ENCODE data around the gene PLCG2.

PLCG2 gene

GRCh38 chr16:81823111-81823510 lies 44.0 kb downstream of the PLCG2 start:
- H3K4me3 ChIP-seq (ENCODE audit: low read depth in 1 of 2, low read length in 1 of 2): peak overlapping the region; percentile 53 to 54
- peak overlapping the region; percentile 98 for H3K27ac ChIP-seq
- TF ChIP-seq CTCF (IDR thresholded peaks at IDR 0.05): peak; percentile 9
- peaks cover 93 to 99% of the 10 kb centered on the region in 2 experiments for H3K4me1 ChIP-seq (ENCODE audit: control insufficient read depth in 1 of 2, insufficient read depth in 1 of 2, low read depth in 1 of 2, low read length in 1 of 2)
- no peaks in the 10 kb centered on the region for H3K9me3 ChIP-seq
- no peaks in the 10 kb centered on the region for H3K27me3 ChIP-seq
- H3K36me3 ChIP-seq: peaks cover 4% of the 10 kb centered on the region

GRCh38 chr16:81823734-81824133 lies 44.6 kb downstream of the PLCG2 start:
- no peak for TF ChIP-seq CTCF (IDR thresholded peaks at IDR 0.05)
- no peaks in the 10 kb centered on the region for H3K9me3 ChIP-seq
- no peaks in the 10 kb centered on the region for H3K27me3 ChIP-seq
- H3K36me3 ChIP-seq: peaks cover 4% of the 10 kb centered on the region
- H3K4me3 ChIP-seq (ENCODE audit: low read depth in 1 of 2, low read length in 1 of 2): peak overlapping the region; percentile 53 to 54
- H3K27ac ChIP-seq: peak overlapping the region; percentile 98
- peaks cover 92 to 99% of the 10 kb centered on the region in 2 experiments for H3K4me1 ChIP-seq (ENCODE audit: control insufficient read depth in 1 of 2, insufficient read depth in 1 of 2, low read depth in 1 of 2, low read length in 1 of 2)

- H3K27ac ChIP-seq: peak overlapping the region; percentile 98
- no peaks in the 10 kb centered on the region for H3K27me3 ChIP-seq
- no peak for TF ChIP-seq CTCF (IDR thresholded peaks at IDR 0.05)
- H3K36me3 ChIP-seq: peaks cover 4% of the 10 kb centered on the region
- no peaks in the 10 kb centered on the region for H3K9me3 ChIP-seq
- H3K4me3 ChIP-seq (ENCODE audit: low read depth in 1 of 2, low read length in 1 of 2): no peak overlapping the region
- peaks cover 93 to 99% of the 10 kb centered on the region in 2 experiments for H3K4me1 ChIP-seq (ENCODE audit: control insufficient read depth in 1 of 2, insufficient read depth in 1 of 2, low read depth in 1 of 2, low read length in 1 of 2)
Measured at GRCh38 chr16:81826523-81826922, 47.4 kb downstream of the PLCG2 start.

GRCh38 chr16:81830845-81831540 lies 51.9 kb downstream of the PLCG2 start:
- Histone ChIP-seq H3K4me3 (ENCODE audit: low read depth in 1 of 2, low read length in 1 of 2) (peak overlapping the region; percentile 47 to 63), H3K9me3 (no peaks in the 10 kb centered on the region), H3K27ac (peak overlapping the region; percentile 98), H3K27me3 (no peaks in the 10 kb centered on the region), H3K4me1 (ENCODE audit: control insufficient read depth in 1 of 2, insufficient read depth in 1 of 2, low read depth in 1 of 2, low read length in 1 of 2) (peaks cover 96 to 99% of the 10 kb centered on the region in 2 experiments), H3K36me3 (no peaks in the 10 kb centered on the region)
- no peak for TF ChIP-seq CTCF (IDR thresholded peaks at IDR 0.05)

- TF ChIP-seq CTCF (IDR thresholded peaks at IDR 0.05): peak; percentile 95
- peak overlapping the region; percentile 98 for H3K27ac ChIP-seq
- no peaks in the 10 kb centered on the region for H3K36me3 ChIP-seq
- H3K27me3 ChIP-seq: no peaks in the 10 kb centered on the region
- no peaks in the 10 kb centered on the region for H3K9me3 ChIP-seq
- H3K4me1 ChIP-seq (ENCODE audit: control insufficient read depth in 1 of 2, insufficient read depth in 1 of 2, low read depth in 1 of 2, low read length in 1 of 2): peaks cover 98 to 99% of the 10 kb centered on the region in 2 experiments
- peak overlapping the region; percentile 47 to 63 for H3K4me3 ChIP-seq (ENCODE audit: low read depth in 1 of 2, low read length in 1 of 2)
Measured at GRCh38 chr16:81831722-81832126, 52.6 kb downstream of the PLCG2 start.

Data from neutrophil (primary cell).